ENCODE data around the gene PXDC1.
"Not testable (repeated sequence)": the region's sequence is repeated elsewhere in the genome, so short reads cannot be mapped to it uniquely, and the experiment has no call there.

PXDC1 gene

DNA sequence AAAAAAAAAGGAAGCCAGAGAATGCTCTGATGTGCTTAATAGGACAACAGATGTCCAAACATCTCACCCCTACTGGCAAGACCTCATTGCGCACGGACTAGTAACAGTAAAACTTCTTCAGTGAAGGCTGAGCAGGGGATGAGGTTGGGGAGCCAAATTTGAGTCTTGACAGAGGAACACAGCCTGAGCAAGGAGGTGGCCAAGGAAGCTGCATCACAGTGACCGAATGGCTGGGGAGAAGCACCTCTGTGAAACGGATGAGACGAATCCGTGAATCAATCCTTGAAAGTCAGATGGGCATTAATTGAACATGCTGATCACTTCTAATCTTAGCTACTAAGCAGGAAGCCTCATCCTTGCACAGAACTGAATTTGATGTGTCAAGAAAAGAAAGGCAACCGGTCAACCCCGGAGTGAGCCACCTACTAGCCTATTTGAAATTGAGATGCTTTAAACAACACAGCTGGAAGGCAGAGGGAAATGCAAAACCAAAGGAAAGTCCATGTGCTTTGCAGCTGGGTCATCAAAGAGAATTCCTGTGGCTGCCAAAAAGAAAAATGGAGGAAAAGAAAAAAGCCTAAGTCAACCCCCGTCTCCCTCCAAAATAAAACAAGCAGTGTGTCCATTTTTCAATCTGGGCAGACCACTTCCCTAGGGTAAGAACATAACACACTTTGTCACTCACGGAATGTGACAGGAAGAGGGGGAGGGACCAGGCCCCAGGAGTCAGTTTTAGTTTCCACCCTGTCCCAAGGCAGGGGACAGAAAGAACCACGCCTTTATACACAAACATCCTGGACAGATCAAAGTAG is 29.5 kb downstream of the PXDC1 start:
- ChIA-PET CTCF (interaction anchor here (1.3 to 4.2 kb wide), 4 partner anchors 9 to 442 kb away, joined by 3 to 27 read pairs (median 4); no protein-coding TSS in a partner anchor), POLR2A (no interaction called here)

DNA sequence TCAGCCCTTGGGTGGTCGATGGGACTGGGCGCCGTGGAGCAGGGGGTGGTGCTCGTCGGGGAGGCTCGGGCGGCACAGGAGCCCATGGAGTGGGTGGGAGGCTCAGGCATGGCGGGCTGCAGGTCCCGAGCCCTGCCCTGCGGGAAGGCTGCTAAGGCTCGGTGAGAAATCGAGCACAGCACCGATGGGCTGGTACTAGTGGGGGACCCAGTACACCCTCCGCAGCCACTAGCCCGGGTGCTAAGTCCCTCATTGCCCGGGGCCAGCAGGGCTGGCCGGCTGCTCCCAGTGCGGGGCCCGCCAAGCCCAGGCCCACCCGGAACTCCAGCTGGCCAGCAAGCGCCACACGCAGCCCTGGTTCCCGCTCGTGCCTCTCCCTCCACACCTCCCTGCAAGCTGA is 30.7 kb downstream of the PXDC1 start:
- POLR2A ChIA-PET; DNase-seq (ENCODE audit: extremely low spot score): not testable (repeated sequence)
- CTCF ChIA-PET = interaction anchor here (1.7 to 4.2 kb wide), 3 partner anchors 12 to 441 kb away, joined by 4 to 27 read pairs (median 12); no protein-coding TSS in a partner anchor

More for the DNA sequence above, 29.5 kb downstream of the PXDC1 start:
- no peak for DNase-seq (ENCODE audit: extremely low spot score)
- TF ChIP-seq, protein P1, sequence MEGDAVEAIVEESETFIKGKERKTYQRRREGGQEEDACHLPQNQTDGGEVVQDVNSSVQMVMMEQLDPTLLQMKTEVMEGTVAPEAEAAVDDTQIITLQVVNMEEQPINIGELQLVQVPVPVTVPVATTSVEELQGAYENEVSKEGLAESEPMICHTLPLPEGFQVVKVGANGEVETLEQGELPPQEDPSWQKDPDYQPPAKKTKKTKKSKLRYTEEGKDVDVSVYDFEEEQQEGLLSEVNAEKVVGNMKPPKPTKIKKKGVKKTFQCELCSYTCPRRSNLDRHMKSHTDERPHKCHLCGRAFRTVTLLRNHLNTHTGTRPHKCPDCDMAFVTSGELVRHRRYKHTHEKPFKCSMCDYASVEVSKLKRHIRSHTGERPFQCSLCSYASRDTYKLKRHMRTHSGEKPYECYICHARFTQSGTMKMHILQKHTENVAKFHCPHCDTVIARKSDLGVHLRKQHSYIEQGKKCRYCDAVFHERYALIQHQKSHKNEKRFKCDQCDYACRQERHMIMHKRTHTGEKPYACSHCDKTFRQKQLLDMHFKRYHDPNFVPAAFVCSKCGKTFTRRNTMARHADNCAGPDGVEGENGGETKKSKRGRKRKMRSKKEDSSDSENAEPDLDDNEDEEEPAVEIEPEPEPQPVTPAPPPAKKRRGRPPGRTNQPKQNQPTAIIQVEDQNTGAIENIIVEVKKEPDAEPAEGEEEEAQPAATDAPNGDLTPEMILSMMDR (IDR thresholded peaks at IDR 0.05; ENCODE audit: control extremely low read depth, extremely low read depth, low read depth, missing control alignments) = no peak

DNA sequence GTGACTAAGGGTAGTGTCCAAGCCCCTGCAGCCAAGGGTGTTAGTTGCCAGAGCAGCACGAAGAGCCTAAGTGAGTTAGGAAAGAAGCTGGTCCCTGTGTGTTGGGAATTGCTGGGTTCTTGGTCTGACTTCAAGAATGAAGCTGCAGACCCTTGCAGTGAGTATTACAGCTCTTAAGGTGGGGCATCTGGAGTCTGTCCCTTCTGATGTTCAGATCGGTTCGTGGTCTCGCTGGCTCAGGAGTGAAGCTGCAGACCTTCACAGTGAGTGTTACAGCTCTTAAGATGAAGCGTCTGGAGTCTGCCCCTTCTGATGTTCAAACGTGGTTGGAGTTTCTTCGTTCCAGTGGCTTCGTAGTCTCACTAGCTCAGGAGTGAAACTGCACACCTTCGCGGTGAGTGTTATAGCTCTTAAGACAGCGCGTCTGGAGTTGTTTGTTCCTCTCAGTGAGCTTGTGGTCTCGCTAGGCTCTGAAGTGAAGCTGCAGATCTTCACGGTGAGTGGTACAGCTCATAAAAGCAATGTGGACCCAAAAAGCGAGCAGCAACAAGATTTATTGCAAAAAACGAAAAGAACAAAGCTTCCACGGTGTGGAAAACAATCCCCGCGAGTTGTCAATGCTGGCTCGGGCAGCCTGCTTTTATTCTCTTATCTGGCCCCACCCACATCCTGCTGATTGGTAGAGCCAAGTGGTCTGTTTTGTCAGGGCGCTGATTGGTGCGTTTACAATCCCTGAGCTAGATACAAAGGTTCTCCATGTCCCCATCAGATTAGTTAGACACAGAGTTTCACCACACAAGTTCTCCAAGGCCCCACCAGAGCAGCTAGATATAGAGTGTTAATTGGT is 31.8 kb downstream of the PXDC1 start:
- TF ChIP-seq, protein P1 (IDR thresholded peaks at IDR 0.05; ENCODE audit: control extremely low read depth, extremely low read depth, low read depth, missing control alignments) = no peak
- DNase-seq (ENCODE audit: extremely low spot score) = no peak
- ChIA-PET POLR2A (no interaction called here), CTCF (interaction anchor here (1.0 to 2.4 kb wide), 2 partner anchors 13 to 34 kb away, joined by 3 to 12 read pairs; no protein-coding TSS in a partner anchor)

- ChIA-PET POLR2A (no interaction called here), CTCF (interaction anchor here (0.9 to 2.4 kb wide), 2 partner anchors 14 to 15 kb away, joined by 4 to 12 read pairs; no protein-coding TSS in a partner anchor)
- TF ChIP-seq, protein P1 (IDR thresholded peaks at IDR 0.05; ENCODE audit: control extremely low read depth, extremely low read depth, low read depth, missing control alignments) = no peak
- DNase-seq (ENCODE audit: extremely low spot score) = no peak
Observed at GRCh38 chr6:3718407-3718806, 33.1 kb downstream of the PXDC1 start.

DNA sequence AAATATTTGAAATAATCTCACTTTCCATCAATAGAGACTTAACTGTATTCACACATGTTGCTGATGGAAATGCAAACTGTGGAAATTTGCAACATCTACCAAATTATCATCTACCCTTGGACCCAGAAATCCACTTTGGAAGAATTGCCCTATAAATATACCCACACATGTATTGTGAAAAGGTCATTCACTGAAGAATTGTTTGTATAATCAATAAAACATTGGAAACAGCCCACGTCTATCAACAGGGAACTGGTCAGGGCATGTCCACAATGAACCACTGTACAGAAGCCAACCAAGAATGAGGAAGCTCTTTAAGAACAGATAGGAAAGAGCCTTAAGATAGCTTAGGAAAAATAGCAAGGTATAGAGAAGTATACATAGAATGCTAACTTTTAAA is 36.2 kb downstream of the PXDC1 start:
- no peak for DNase-seq (ENCODE audit: extremely low spot score)
- CTCF ChIA-PET = interaction anchor here (1.3 to 2.1 kb wide), 3 partner anchors 10 to 28 kb away, joined by 4 to 7 read pairs (median 4); no protein-coding TSS in a partner anchor

GRCh38 chr6:3714768-3715167 is 36.7 kb downstream of the PXDC1 start:
- ChIA-PET POLR2A (no interaction called here), CTCF (interaction anchor here (1.3 to 2.1 kb wide), 4 partner anchors 10 to 29 kb away, joined by 3 to 7 read pairs (median 4); no protein-coding TSS in a partner anchor)
- DNase-seq (ENCODE audit: extremely low spot score) = no peak
- TF ChIP-seq, protein P1 (IDR thresholded peaks at IDR 0.05; ENCODE audit: control extremely low read depth, extremely low read depth, low read depth, missing control alignments) = no peak

More for the DNA sequence above, 36.2 kb downstream of the PXDC1 start:
- POLR2A ChIA-PET = no interaction called here
- TF ChIP-seq, protein P1 (IDR thresholded peaks at IDR 0.05; ENCODE audit: control extremely low read depth, extremely low read depth, low read depth, missing control alignments) = no peak

Data from GM10248 (cell line).